ENCODE measurements around the gene MRPS10.

GRCh38 chr6:42264852-42265390, 47.3 kb upstream of the MRPS10 start:
- no peak for TF ChIP-seq CTCF (IDR thresholded peaks at IDR 0.05)
- TF ChIP-seq EZH2 (IDR thresholded peaks at IDR 0.05; ENCODE audit: borderline replicate concordance, insufficient read depth, low read depth, low read length, poor library complexity, severe bottlenecking): no peak
